ENCODE results near the gene DYNLT1. TPM values are rescaled to one million over a fixed set of nuclear protein-coding genes. Genes with fewer than 3 reads are reported as not detected.
A peak's percentile ranks its signal among the peaks of the same experiment; 100 is the strongest.

The DYNLT1 gene
- total and polyA plus RNA-seq, 2 of the 13 experiments (the other 11 are each of a cell fraction or from before 2014, with no cell fraction given), result 108 to 171 TPM

DNA sequence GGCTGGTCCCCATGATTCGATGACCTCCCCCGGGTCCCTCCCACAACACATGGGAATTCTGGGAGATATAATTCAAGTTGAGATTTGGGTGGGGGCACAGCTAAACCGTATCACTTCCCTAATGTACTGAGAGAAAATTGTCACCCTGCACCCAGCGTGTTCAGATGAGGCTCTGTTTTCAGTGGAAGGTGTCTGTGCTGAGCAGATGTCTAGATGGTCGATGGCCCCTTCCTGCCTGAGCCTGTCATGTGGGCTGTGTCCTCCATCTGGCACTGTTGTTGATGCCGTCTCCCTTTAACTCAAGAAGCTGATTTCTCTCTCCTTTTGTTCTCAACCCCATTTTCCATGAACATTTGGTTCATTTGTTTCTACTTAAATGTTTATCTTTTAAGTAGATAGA is 47.7 kb downstream of the DYNLT1 start (continued):
- TF ChIP-seq ZBTB40 (IDR thresholded peaks at IDR 0.05), result no peak
- TF ChIP-seq ZBTB40 (CRISPR knock-in tag; IDR thresholded peaks at IDR 0.05), result no peak
- TF ChIP-seq SIN3B (IDR thresholded peaks at IDR 0.05; ENCODE audit: low read length), result no peak

DNA sequence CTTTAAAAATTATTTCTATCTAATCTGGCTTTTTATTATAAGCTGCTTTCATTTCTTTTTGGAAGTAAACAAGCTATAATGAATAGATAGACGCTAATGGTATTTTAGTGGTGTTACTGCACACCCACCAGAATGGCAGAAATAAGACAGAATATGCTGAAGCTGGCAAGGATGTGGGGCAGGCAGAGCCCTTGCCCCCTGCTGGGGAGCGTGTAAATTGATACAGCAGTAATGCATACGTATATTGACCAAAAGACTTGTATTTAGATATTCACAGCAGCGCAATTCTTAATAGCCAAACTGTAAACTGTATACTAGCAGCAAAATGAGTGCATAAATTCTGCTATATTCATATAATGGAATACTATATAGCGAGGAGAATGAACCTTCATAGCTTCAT is 49.3 kb downstream of the DYNLT1 start:
- WGBS (ENCODE audit: low lambda C conversion rate), result 92% methylated on average over 5 of the region's 5 CpGs
- Histone ChIP-seq H3K4me2 (ENCODE audit: low read depth, low read length) (no peak overlapping the region), H3K36me3 (replicated peaks in 1 of 2; ENCODE audit: control insufficient read depth in 1 of 2, insufficient read depth in 2 of 2, low read length in 2 of 2) (peaks cover 45 to 95% of the 10 kb centered on the region in 2 experiments), H3K79me2 (ENCODE audit: insufficient read depth, low read length) (peaks cover 3% of the 10 kb centered on the region), H3K4me1 (ENCODE audit: insufficient read depth, low read length) (no peaks in the 10 kb centered on the region), H3K27ac (ENCODE audit: extremely low read length, insufficient read depth, low read length) (no peak overlapping the region), H3K9me3 (ENCODE audit: low read length) (no peaks in the 10 kb centered on the region), H2AFZ (ENCODE audit: low read length) (no peak overlapping the region), H3K9ac (ENCODE audit: insufficient read depth, low read depth, low read length) (no peak overlapping the region), H4K20me1 (ENCODE audit: insufficient read depth, low read length) (peaks cover 32% of the 10 kb centered on the region), H3K4me3 (replicated peaks in 1 of 3; ENCODE audit: insufficient read depth in 1 of 3, low read depth in 2 of 3, low read length in 3 of 3) (no peak overlapping the region), H3K27me3 (ENCODE audit: control insufficient read depth in 1 of 2, insufficient read depth in 2 of 2, low read length in 2 of 2) (no peaks in the 10 kb centered on the region)
- no peak for FAIRE-seq
- intact Hi-C loops (cut with micrococcal nuclease; ENCODE audit: unreplicated experiment) (no loop called here), in situ Hi-C loops (cut with HindIII; ENCODE audit: extremely low pct_ligation_motif_present, low pct_unique_long_range_greater_than_20kb) (no loop called here)
- BruUV-seq (replicated peaks), result no TSS peak
- peak; percentile 71 for ATAC-seq
- DNase-seq (ENCODE audit: low spot score), result peak; percentile 17
- POLR2A ChIA-PET, result interaction anchor here (1.0 kb wide), 1 partner anchor 8 kb away, joined by 3 read pairs; no protein-coding TSS in a partner anchor
- CTCF ChIA-PET (ENCODE audit: low intra/inter-chr PET ratio, low total read pairs), result interaction anchor here (0.9 to 2.0 kb wide), 2 partner anchors 89 to 381 kb away, joined by 3 to 6 read pairs; no protein-coding TSS in a partner anchor
- TF ChIP-seq ZNF264 (CRISPR knock-in tag; IDR thresholded peaks at IDR 0.05) (no peak), ZKSCAN1 (IDR thresholded peaks at IDR 0.05; ENCODE audit: low read length) (no peak), STAG1 (CRISPR knock-in tag; IDR thresholded peaks at IDR 0.05) (peak; percentile 57), ZBTB44 (CRISPR knock-in tag; IDR thresholded peaks at IDR 0.05) (no peak), CEBPB (IDR thresholded peaks at IDR 0.05; ENCODE audit: borderline replicate concordance, low read depth, low read length) (no peak), PPARG (CRISPR knock-in tag; conservative IDR thresholded peaks at IDR 0.05) (0 out of 2 replicates have a peak, but pooled peaks have one; percentile 27), TFDP2 (CRISPR knock-in tag; IDR thresholded peaks at IDR 0.05) (no peak)
